SK-N-MC (cell line): Measurements from ENCODE around the gene CPOX.

Experiments used
- DNase-seq: peaks from one replicate; pipeline ENCODE4 v3.0.0-alpha.2; 2011; ENCODE audit warnings: low read depth, low spot score
- H3K27ac ChIP-seq: fragments of 200-600 bp; sonication (generic); 2 replicates; pipeline ENCODE4 v1.5.1; 2016; ENCODE audit warnings: mixed run types
- H3K36me3 ChIP-seq: fragments of 200-600 bp; sonication (generic); 2 replicates; pipeline ENCODE4 v1.6.1; 2017; ENCODE audit warnings: antibody characterized with exemption, low read length, mixed read lengths; ENCODE audit not compliant: insufficient read depth
- H3K4me3 ChIP-seq: fragments of 200-600 bp; sonication (generic); 2 replicates; pipeline ENCODE4 v1.5.1; 2016
- H3K9ac ChIP-seq: fragments of 200-600 bp; sonication (generic); 2 replicates; pipeline ENCODE4 v1.8.0; 2017; ENCODE audit warnings: mixed run types, mixed read lengths; ENCODE audit not compliant: insufficient read length
- H3K9me3 ChIP-seq: fragments of 200-600 bp; sonication (generic); 2 replicates; pipeline ENCODE4 v1.6.1; 2017; ENCODE audit warnings: low read depth, mild to moderate bottlenecking, antibody characterized with exemption, low read length, moderate library complexity, mixed read lengths
- EZH2 ChIP-seq: fragments of 200-600 bp; sonication (generic); IDR thresholded peaks from one replicate; pipeline ENCODE4 v1.6.1; 2017; ENCODE audit warnings: antibody characterized with exemption
- FOXP2 ChIP-seq: optimal IDR thresholded peaks from 2 replicates; pipeline ENCODE3; 2011; ENCODE audit warnings: mild to moderate bottlenecking, moderate library complexity; ENCODE audit not compliant: insufficient read depth; ENCODE audit errors: extremely low read length, control extremely low read depth
- POLR2AphosphoS5 ChIP-seq: IDR thresholded peaks from 2 replicates; pipeline ENCODE4 v1.6.1; 2012; ENCODE audit warnings: mild to moderate bottlenecking, low read depth, low read length, borderline replicate concordance

CPOX gene

DNA sequence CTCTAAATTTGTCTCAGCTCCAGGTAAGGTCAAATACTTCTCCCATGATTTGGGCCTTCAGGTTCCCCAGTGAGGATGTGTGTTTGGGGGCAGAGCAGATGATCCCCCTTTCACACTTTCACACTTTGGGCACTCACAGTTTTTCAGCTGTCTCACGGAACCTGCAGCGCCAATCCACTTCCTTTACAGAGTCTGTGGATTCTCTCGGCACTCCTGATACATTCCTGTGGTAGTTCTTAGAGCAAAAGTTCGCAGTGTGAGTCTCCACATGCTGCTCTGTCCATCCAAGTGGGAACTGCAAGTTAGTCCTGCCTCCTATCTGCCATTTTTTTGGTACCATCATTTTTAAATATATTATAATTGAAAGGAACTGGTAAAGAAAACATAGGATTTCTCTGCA is 20.2 kb upstream of the CPOX start:
- no peak for DNase-seq
- H3K27ac ChIP-seq = no peak overlapping the region
- H3K9me3 ChIP-seq = no peaks in the 10 kb centered on the region
- H3K36me3 ChIP-seq = no peaks in the 10 kb centered on the region
- H3K9ac ChIP-seq = no peak overlapping the region
- H3K4me3 ChIP-seq = no peak overlapping the region
- no peak for TF ChIP-seq EZH2
- TF ChIP-seq FOXP2 = no peak

- Histone ChIP-seq H3K36me3 (no peaks in the 10 kb centered on the region), H3K27ac (no peak overlapping the region), H3K9me3 (no peaks in the 10 kb centered on the region), H3K9ac (no peak overlapping the region), H3K4me3 (no peak overlapping the region)
- no peak for DNase-seq
- TF ChIP-seq POLR2AphosphoS5 = no peak
- TF ChIP-seq EZH2 = no peak
- TF ChIP-seq FOXP2 = no peak
Observed at GRCh38 chr3:98612996-98613517, 19.6 kb upstream of the CPOX start.

DNA sequence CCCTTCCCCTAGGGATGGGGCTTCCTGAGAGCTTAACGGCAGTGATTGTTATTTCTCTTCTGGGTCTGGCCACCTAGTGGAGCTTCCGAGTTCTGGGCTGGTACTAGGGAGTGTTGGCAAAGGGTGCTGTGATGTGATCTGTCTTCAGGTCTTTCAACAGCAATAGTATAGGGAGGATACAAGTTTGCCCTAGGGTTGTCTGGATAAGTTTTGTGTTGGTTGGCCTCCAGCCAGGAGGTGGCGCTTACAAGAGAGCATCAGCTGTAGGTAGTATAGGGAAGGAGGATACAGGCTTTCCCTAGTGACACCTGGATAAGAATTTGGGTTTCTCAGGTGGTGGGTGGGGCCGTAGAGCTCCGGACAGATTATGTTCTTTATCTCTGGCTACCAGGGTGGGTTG is 19.2 kb upstream of the CPOX start:
- no peak overlapping the region for H3K9ac ChIP-seq
- no peak overlapping the region for H3K27ac ChIP-seq
- H3K36me3 ChIP-seq = no peaks in the 10 kb centered on the region
- no peaks in the 10 kb centered on the region for H3K9me3 ChIP-seq
- DNase-seq = no peak
- TF ChIP-seq FOXP2 (no peak), EZH2 (no peak), POLR2AphosphoS5 (no peak)
- H3K4me3 ChIP-seq = no peak overlapping the region

DNA sequence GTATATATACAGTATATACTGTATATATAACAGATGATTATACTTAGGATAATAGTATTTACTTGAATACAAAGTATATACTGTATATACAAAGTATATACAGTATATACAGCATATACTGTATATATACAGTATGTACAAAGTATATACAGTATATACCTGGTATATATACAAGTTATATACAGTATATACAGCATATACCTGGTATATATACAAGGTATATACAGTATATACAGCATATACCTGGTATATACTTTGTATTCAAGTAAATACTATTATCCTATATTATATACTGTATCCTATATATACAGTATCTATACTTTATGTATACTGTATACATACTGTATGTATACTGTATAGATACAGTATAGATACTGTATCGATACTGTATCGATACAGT is 14.6 kb upstream of the CPOX start:
- no peak overlapping the region for H3K4me3 ChIP-seq
- no peak overlapping the region for H3K27ac ChIP-seq
- no peak for TF ChIP-seq POLR2AphosphoS5
- TF ChIP-seq EZH2 = no peak
- no peak for TF ChIP-seq FOXP2
- no peak for DNase-seq
- H3K9me3 ChIP-seq = no peaks in the 10 kb centered on the region
- no peaks in the 10 kb centered on the region for H3K36me3 ChIP-seq
- no peak overlapping the region for H3K9ac ChIP-seq

DNA sequence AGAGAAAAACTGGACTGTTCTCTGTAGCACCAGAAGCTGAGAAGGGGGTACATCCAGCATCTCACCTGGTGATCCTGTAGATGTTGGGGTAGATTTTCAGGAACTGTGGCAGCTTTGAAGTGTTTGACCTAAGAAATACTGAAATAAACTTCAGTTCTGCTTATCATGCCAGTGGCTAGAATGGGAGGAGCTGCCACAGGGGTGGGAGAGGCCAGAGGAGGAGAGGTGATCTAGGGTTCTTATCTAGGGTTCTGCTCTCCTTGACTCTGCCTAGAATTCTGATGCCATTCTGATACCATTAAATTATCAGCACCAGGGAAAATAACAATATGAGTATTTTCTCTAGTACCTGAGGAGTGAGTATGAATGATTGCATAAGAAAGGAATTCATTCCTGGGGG is 10.2 kb upstream of the CPOX start:
- Histone ChIP-seq H3K36me3 (no peaks in the 10 kb centered on the region), H3K9me3 (no peaks in the 10 kb centered on the region), H3K4me3 (no peak overlapping the region), H3K9ac (no peak overlapping the region), H3K27ac (no peak overlapping the region)
- no peak for DNase-seq
- TF ChIP-seq POLR2AphosphoS5 (no peak), FOXP2 (no peak), EZH2 (no peak)

DNA sequence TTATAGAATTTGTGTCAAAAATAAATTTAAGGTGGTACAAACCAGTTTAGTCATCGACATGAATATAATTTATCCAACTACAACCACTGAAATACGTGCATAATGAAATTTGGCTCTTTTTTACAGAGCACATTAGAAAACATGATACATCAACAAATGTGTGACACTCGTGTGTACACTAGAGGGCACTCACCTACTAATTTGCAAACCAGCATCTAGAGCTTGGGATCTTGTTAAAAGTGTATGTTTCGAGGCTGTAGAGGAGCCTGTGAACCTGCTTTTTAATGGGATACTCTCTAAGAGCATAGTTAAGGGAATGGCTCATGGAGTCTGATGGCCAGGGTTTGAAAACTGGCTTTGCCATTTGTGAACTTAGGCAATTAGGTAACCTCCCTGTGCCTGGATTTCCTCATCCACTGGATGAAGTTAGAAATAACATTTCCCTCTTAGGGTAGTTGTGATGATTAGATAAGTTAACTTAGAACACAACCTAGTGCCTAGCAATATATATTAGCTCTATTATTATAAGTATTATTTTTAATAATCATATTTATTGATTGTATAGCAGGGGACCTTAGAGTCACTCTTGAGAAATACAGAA is 8.8 kb upstream of the CPOX start:
- Histone ChIP-seq H3K4me3 (no peak overlapping the region), H3K9ac (no peak overlapping the region), H3K36me3 (no peaks in the 10 kb centered on the region), H3K9me3 (no peaks in the 10 kb centered on the region), H3K27ac (no peak overlapping the region)
- TF ChIP-seq POLR2AphosphoS5 (no peak), EZH2 (no peak), FOXP2 (no peak)
- no peak for DNase-seq

- no peaks in the 10 kb centered on the region for H3K36me3 ChIP-seq
- no peak overlapping the region for H3K9ac ChIP-seq
- no peak for DNase-seq
- no peak overlapping the region for H3K4me3 ChIP-seq
- H3K9me3 ChIP-seq = no peaks in the 10 kb centered on the region
- TF ChIP-seq POLR2AphosphoS5 (no peak), EZH2 (no peak), FOXP2 (no peak)
- H3K27ac ChIP-seq = no peak overlapping the region
Observed at GRCh38 chr3:98601180-98601579, 7.8 kb upstream of the CPOX start.

- Histone ChIP-seq H3K9ac (no peak overlapping the region), H3K27ac (no peak overlapping the region), H3K4me3 (no peak overlapping the region), H3K36me3 (no peaks in the 10 kb centered on the region), H3K9me3 (no peaks in the 10 kb centered on the region)
- no peak for DNase-seq
- TF ChIP-seq FOXP2 = no peak
- TF ChIP-seq EZH2 = no peak
- no peak for TF ChIP-seq POLR2AphosphoS5
Observed at GRCh38 chr3:98600412-98601095, 7.1 kb upstream of the CPOX start.

DNA sequence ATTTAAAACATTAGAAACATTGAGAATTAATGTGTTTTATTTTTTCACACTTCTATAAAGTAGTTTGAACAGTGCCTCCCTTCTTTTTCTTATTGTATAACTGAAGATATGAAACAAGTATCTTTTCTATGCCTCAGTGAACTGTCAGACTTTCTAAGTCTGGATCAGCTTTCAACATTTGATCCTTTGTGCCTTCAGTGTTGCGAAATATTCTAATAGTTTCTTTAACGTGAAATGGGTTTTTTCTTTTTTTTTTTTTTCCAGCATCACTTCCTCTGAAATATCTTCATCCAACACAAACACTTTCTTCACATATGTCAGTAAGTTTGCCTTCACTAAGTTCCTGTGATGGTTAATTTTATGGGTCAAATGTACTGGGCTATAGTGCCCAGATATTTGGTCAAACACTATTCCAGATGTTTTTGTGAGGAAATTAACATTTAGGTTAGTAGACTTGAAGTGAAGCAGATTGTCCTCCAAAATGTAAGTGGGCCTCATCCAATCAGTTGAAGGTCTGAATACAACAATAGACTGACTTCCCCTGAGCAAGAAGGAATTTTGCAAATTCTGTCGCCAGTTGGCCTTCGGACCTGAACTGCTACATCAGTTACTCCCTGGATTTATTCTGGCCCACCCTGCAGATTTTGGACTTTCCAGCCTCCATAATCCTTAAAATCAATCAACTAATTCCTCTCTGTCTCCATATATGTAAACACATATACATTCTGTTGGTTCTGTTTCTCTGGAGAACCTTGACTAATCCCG is 6.4 kb upstream of the CPOX start:
- no peak overlapping the region for H3K4me3 ChIP-seq
- H3K9ac ChIP-seq = no peak overlapping the region
- no peak for DNase-seq
- no peak for TF ChIP-seq FOXP2
- no peak for TF ChIP-seq POLR2AphosphoS5
- no peak for TF ChIP-seq EZH2
- no peaks in the 10 kb centered on the region for H3K36me3 ChIP-seq
- H3K27ac ChIP-seq = no peak overlapping the region
- no peaks in the 10 kb centered on the region for H3K9me3 ChIP-seq
